NOMO-1 treated with DMSO at 0.1 percent for 48 hours (cell line): ENCODE data around the gene WDR1.

Experiments
- DNase-seq: peaks from one replicate; lab custom pipeline; 2025; ENCODE audit not compliant: unreplicated experiment; lab: John Stamatoyannopoulos, UW

The WDR1 gene

DNA sequence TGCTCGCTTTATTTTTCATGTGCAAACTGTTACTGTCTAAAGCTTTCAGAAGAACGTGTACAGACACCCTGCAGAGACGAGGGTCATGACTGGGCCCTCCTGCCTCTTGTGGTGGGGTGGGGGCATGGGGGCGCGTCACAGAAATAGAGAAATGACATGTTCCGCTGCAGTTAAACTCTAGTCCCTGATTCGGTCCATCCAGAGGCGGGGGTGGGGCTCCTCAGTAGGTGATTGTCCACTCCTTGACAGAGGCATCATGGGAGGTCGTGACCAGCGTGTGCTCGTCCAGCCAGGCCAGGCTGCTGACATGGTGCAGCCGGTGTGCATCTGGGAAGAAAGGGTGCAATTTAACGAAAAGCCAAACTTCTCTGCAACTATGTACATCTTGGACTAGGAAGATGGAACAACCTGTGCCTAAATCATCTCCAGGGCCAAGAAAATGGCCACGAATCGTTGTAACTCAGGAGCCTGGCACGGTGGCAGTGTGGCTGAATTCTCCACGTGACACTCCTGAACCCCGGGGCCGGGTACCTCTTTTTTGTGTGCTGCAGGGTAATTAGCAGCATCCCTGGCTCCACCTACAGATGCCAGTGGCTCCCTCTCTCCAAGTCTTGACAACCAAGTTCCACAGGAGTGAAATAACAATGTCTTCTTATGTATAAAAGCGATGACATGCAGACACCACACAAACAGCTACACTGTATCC, 41.3 kb downstream of the WDR1 start:
- no peak for DNase-seq

DNA sequence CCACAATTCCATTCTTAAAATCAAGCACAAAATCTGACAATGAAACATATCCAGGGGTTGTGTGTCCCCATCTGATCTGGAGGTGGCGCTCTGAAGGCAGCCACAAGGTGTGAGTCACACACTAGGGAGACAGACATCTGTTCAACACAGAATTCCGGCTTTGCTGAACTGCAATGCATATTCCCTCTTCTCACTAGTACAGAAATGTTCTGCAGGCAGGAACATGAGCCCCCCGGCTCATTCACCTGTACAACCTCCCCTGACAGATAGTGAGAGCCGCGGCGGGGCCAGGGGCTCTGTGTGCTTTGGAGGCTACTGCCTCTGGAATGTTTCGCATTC, 41.9 kb downstream of the WDR1 start:
- DNase-seq = no peak

DNA sequence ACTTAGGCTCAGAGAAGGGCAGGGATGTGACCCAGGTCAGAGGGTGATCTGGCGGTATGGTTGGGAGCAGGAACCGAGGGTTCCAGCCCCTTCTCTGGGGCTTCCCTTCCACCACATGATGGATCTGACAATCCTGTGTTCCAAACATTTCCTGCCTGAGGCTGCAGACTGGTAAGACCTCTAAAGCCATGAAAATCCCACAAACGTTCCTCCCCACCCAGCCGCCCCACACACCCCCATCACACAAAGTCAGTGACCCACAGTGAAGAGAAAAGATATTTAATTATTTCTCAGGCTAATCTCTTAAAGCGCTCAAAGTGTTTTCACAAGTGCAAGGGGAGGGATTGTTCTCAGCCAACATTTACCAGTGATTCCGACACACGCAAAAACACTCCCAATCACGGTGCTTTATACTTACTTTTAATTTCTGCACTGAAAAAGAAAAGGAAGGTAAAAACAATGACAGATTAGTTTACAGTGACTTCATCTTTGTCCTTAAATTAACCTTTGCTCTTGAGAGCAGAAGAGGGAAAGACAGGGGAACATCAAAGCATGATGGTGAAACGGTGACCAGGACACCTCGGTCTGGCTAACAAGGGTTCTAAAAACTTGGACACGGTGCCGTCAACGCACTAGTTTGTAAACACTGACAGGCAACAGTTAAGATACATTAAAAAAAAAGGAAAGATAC, 42.4 kb downstream of the WDR1 start:
- DNase-seq = no peak

DNA sequence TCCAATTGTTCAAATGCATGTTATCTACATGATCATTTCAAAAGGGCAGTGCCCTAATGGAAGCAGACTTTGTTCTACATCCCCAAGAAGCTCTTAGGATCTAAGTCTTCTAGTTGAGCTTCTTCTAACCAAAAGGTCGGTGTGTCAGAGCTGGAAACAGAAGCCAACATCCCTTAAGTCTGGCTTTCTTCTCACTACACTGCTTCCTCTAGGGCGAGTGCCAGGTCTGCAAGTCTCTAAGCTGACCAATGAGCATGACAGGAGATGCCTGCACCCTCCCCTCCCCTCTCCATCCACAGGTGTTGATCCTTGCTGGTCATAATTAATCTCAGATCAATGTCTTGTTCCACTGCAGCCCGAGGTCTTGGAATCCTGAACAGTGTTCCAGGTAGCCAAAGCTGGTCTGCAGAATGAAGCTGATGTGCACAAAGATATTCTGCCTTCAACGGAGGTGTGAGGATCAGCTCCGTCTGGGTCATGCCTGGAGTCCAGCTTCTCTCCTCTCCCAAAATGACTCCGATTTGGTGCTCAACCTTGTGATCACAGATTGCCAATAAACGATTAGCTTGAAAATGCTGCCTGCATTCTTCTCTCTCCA, 44.1 kb downstream of the WDR1 start:
- no peak for DNase-seq

DNA sequence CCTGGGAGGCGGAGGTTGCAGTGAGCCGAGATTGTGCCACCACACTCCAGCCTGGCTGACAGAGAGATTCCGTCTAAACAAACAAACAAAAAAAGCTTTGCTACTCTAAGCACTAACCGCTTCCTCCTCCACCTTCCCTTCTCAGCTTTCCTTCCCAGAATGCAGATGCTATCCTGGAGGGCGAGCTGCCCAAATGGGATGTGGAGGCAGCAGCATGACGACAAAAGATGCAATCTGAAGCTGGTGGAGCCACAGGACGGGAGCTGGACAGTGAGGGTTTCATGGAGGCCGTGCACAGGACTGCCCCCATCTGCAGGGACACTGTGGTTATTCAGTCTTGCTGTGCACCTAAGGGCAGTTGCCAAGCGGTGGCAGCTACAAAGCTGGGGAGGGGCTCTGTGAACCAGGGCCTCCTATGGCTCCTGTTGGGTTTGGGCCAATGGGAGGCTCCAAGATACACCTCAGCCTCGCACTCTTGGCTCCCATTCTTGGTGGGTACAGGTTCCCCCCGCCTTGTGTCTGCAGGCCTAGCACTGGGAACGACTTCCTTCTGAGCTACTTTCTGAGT, 47.4 kb downstream of the WDR1 start:
- DNase-seq = no peak

DNA sequence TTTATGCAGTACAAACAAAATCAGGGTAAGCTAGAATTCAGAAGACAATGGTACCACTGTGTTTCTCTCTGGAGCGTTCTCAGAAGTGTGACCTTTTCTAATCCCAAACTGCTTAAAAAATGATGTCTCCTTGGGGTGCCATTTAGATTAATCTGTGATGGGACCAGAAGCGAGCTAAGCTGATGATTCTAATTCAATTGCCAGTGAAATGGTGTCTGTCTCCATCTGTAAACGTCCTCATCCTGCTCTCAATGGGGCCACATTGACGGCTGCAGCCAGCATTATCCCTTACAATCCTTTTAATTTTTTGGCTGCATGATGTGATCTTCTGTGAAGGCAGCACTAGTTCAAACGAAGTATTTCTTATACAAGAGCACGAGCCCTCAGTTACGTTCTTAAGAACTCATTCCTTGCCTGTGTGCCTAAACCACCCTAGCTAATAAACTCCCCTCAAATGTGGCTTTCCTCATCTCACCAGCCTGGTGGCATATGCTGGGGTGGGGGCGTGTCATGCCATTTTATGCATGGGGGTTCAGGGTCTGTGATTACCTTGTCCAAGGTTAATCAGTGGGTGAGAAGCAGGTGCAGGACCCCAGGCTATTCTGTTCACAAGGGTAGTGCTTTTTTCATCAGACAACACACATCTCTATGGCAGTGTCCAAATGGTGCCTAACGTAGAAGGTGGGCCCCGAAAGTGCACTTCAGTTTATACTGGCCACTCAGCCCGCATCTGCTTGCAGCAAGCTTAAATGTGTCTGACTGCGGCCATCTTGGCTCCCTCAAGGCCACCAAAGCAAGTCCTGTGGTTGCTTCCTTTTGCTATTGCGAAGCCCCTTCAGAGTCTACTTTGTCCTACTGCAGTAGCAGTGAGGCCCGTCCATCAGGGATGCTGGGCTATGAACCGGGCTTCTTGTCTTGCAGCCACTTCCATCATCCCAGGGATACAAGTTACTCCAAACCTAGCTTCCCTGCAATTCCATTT, 49.6 kb downstream of the WDR1 start:
- no peak for DNase-seq

DNA sequence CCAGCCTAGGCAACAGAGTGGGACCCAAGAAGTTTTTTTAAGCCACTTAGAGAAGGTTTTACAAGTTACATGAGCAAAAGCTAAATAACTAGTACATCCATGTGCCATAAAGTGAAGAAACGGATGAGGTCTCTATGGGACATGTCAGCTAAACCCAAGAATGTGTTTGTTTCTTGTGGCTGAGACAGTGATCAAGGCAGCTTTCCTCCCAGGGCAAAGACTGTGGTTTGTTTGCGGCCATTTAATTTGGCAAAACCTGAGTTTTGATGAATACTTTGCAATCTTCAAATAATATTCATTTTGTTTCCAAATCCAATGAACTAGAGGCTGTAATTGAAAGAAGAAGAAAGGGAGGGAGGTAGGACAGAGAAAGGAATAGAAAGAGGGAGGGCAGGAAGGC, 50.4 kb downstream of the WDR1 start:
- no peak for DNase-seq

DNA sequence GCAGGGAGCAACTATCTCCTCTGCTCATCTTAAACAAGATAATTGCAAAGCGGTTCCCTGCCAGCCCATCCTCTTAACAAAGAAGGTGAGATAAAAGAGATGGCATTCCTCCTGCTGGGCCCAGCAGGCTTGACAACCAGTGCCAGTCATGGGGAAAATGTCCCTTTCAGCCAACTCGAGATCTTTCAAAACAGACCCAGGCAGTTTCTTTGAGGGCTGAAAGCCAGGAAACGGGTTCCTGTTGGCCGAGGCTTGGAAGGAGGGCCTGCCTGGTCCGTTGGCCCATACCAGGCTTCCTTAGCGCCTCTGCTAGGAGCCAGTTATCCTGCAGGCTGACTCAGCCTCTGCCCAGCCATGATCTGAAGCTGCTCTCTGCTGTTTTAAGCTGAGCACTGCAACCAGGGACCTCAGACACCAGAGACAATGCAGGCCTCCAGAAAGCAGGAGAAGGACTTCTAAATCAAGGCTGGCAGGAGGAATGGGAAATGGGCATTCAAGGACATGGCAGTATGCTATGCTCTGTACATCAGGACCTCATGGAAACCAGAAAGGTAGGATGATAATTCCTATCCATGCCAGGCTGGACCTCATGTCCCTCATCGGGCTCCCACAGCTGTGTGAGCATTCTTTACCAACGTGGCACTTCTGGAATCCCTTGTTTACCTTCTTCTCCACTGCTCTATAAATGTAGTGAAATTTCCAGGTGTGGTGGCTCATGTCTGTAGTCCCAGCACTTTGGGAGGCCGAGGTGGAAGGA, 52.9 kb downstream of the WDR1 start:
- DNase-seq = peak; percentile 61

DNA sequence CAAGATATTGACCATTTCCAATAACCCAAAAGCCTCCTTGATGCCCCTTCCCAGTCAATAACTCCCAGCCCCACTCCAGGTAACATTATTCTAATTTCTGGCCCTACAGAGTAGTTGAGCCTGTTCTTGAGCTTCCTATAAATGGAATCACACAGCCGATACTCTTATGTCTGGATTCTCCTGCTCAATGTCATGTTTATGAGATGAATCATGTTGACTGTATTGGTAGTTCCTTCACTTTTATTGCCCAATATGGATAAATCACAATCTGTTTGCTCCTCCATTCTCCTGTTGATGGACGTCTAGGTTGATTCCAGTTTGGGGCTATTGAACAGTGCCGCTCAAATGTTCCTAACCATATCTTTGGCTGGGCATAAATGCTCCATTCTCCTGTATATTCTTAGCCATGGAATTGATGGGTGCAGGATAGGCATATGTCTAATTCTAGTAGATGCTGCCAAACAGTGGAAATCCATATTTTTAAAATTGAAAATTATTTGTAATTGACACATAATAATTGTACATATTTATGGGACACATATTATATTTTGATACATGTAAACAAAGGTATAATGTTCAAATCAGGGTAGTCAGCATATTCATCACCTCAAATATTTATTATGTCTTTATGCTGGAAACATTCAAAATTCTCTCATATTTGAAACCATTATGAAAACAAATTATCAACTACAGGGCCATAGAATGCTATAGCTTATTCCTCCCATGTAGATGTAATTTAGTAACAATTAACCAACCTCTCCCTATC, 54.8 kb downstream of the WDR1 start:
- DNase-seq = no peak

DNA sequence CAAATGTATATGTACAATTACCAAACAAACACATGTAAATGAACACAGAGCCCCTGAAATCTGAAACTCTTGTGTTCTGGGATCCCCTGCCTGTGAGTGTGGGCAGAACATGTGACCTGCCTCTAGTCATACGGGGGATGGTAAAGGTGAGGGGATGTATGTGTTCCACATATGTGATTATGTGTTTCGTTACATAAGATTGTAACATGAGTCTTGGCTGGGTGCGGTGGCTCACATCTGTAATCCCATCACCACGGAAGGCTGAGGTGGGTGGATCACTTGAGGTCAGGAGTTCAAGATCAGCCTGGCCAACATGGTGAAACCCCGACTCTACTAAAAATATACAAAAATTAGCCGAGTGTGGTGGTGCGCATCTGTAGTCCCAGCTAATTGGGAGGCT, 58.2 kb downstream of the WDR1 start:
- no peak for DNase-seq

DNA sequence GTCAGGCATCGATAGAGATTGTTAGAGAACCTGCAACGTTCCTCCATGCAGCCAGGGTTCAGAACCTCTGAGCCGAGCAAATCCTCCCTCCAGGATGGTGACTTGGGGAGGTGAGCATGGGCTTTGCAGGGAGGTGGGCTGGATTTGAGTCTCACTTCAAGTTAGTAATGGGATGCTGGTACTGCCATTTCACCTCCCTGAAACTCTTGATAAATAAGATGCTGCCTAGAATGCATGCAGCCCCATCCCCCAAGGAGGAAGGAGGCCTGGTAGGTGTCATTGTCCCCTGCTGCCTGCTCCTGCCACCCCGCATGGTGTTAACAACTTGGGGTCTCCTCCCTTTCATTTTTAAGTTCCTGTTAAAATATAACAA, 59.6 kb downstream of the WDR1 start:
- no peak for DNase-seq

DNA sequence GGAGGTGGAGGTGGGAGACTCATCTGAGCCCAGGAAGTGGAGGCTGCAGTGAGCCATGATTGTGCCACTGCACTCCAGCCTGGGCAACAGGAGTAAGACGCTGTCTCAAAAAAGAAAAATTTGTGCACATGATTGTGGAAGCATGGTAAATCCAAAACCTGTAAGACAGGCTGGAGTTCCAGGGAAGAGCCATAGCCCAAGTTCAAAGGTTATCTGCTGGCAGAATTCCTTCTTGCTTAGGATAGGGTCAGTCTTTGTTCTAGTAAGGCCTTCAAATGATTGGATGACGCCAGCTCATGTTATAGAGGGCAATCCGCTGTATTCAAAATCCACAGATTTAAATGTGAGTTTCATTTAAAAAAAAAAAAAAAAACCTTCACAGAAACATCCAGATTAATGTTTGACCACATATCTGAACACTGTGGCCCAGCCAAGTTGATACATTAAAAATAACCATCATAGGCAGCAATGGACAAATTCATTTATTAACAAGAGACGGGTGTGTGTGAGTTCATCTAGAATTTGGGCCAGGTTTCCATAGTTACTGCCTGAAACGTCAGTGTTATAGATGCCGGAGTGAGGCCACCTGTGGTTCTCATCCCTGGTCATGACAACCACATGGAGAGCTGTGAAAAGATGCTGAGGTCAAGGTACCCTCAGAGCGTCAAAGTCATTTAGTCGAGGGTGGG, 60.1 kb downstream of the WDR1 start:
- DNase-seq = no peak

DNA sequence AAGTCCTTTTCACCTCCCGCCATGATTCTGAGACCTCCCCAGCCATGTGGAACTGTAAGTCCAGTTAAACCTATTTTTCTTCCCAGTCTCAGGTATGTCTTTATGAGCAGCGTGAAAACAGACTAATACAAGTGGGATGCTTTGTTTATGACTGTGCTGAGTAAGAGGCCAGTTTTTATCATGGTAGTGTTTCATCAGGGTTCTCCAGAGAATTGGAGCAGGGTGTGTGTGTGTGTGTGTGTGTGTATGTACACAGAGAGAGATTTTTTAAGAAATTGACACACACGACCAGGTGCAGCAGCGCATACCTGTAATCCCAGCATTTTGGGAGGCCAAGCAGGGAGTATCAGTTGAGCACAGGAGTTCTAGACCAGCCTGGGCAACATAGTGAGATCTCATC, 60.7 kb downstream of the WDR1 start:
- no peak for DNase-seq

DNA sequence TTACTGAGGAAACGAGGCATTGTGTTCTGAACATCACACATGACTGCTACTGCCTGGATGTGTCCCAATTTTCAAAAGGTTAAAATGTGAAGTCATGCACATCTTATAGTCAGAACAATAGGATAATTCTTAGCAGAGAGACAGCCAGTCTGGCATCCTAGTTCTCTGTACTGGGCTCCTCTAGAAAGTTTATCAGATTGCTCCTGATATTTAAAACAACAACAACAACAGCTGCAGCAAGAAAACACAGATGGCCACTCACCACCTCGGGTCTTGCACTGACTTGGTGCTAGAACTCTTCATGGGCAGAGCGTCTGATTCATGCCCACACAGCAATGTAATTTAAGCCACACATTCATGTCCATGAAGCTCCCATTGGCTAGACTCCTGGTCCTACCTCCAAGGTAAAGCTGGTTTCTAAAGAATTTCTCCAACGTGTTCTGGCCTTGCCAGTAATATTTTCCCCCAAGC, 62.0 kb downstream of the WDR1 start:
- no peak for DNase-seq

DNA sequence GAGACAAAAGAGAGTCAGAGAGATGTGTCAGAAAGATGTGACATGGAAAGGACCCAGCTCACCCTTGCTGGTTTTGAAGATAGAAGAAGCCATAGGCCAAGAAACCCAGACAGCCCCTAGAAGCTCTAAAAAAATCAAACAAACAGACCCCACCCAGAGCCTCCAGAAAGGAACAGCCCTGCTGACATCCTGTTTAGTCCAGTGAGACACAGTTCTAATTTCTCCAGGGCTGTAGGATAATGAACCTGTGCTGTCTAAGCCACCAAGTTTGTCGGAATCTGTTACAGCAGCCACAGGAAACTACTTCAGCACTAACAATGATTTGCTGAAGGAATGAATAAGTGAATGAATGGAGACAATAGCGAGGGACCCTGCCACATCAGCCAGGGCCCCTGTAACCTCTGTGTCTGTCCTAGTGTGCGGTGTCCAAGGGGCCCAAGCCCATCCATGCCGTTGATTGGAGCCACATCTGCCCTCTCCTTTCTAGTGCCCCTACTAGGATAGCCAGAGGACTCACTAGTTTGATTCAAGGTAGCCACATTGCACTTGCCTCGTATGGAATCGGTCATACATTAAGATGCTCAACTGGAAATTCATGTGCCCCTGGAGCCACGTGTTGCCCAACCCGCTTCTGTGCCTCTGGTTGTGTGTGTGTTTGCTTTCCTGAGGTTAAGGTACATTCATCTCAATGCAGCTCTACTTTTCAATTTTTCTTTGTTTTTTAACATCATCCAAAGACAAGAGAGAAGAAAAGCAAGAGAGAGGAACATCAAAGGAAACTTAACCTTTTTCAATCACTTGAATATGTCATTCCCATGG, 62.8 kb downstream of the WDR1 start:
- no peak for DNase-seq

DNA sequence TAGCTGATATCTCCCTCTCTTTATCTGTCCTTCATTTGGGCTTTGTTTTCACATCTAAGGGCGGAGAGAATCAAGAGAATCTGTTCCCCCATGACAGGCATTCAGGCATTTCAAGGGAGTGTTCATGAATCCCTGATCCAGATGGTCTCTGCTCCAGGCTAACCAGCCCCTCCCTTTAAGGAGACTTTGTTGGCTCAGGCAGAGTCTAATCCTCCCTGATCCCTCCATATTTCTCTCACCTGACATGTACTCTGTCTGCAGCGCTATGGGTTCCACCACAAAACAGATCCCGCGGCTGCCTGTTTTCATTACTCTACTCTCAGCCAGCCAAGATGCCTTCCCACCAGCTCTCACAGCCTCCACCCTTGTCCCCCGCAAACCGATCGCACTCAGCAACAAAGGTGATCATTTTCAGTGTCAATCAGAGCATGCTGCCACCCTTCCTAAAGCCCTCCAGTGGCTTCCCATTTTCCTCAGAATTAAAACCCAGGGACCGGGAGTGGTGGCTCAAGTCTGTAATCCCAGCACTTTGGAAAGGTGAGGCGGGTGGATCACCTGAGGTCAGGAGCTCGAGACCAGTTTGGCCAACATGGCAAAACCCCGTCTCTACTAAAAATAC, 65.0 kb downstream of the WDR1 start:
- no peak for DNase-seq

DNA sequence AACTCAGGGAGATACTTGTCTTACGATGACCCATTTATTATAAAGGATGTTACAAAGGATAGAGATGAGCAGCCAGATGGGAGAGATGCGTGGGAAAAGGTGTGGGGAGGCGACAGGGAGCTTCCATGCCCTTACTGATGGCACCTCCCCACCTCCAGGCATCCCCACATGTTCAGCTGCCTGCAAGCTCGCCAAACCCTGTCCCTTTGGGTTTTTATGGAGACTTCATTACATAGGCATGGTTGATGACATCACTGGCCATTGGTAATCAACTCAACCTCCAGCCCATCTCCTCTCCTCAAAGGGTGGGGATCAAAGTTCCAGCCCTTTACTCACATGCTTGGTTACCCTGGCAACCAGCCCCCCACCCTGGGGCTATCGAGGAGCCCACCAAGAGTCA, 65.9 kb downstream of the WDR1 start:
- no peak for DNase-seq

DNA sequence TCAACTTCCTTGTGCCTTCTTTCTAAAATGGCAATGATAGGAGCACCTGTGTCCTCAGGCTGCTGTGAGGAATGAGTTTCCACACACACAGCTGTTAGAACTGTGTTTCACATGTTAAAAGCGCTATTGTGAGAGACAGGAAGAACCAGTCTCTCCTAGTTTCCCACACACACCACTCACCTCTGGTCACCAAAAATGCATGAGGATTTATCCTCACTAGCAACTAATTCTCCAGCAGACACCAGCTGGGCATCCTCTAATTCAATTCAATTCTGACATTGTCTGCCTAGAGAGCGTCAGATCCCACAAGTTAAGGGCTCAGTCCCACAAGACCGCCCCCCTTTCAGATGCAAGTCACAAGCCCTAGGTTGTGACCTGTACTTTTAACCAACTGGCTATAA, 66.3 kb downstream of the WDR1 start:
- no peak for DNase-seq
